Myocyte (in vitro differentiated cells): Measurements from ENCODE around the gene CEP112. TPM values are rescaled to one million over a fixed set of nuclear protein-coding genes. Genes with fewer than 3 reads are reported as not detected.
"Not testable (repeated sequence)": the region's sequence is repeated elsewhere in the genome, so short reads cannot be mapped to it uniquely, and the experiment has no call there.

Source experiments
- DNase-seq: peaks from one replicate; pipeline ENCODE4 v3.0.0-alpha.2; 2012; ENCODE audit warnings: low read depth
- total RNA-seq: library from RNA; depleted of rRNA; stranded (reverse); fragments of >200 nt; gene quantifications from 2 replicates; pipeline ENCODE4 v1.2.3, GENCODE V29; 2014

The CEP112 gene
- total RNA-seq, 1 donor from 2014 or later = 35.3 TPM

DNA sequence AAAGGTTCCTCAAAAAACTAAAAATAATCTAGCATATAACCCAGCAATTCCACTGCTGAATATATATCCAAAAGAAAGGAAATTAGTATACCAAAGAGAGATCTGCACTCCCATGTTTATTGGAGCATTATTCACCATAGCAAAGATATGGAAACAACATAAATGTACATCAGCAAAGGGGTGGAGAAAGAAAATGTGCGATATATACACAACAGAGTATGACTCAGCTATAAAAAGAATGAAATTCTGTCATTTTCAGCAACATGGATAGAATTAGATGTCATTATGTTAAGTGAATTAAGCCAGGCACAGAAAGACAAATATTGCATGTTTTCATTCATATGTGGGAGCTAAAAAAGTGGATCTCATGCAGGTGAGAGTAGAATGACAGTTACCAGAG, 350.8 kb downstream of the CEP112 start:
- DNase-seq = no peak

- not testable (repeated sequence) for DNase-seq
Observed at GRCh38 chr17:65837232-65837631, 354.7 kb downstream of the CEP112 start.

DNA sequence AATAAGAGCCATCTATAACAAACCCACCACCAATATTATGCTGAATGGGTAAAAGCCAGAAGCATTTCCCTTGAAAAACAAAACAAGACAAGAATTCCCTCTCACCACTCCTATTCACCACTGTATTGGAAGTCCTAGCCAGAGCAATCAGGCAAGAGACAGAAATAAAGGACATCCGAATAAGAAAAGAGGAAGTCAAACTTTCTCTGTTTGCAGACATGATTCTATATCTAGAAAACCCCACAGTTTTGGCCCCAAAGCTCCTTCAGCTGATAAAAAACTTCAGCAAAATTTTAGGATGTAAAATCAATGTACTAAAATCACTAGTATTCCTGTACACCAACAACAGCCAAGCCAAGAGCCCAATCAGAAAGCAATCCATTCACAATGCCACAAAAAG, 358.7 kb downstream of the CEP112 start:
- DNase-seq = no peak

DNA sequence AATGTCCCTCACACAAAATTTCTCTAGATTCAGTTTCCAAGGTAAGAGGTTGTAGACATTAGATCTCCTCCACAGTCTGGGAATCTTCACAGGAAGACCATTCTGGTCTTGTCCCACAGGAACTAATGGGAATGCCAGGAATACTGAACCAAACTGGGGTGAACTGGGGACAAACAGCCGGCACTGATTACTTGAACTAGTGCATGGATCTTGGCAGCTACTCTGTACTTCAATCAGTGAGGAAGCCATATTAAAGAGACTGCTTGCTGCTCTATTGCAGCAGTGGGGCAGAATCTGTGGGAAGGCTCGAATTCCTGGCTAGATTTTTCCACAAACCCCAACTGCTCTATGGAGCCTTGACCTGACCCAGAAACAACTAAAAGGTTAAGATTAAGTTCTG, 361.6 kb downstream of the CEP112 start:
- no peak for DNase-seq

DNA sequence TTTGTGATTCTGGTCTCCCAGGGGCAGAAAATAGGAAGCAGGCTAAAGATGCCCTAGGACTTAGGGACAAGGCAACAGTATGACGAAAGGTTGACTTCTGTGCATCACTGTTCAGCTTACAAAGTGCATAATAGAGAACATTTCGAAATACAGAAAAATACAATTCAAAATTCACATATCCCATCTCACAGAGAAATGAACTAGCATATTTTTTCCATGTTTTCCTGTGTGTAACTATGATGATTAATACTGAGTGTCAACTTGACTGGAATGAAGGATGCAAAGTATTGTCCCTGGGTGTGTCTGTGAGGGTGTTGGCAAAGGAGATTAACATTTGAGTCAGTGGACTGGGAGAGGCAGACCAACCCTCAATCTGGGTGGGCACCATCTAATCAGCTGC, 365.4 kb downstream of the CEP112 start:
- DNase-seq = not testable (repeated sequence)

DNA sequence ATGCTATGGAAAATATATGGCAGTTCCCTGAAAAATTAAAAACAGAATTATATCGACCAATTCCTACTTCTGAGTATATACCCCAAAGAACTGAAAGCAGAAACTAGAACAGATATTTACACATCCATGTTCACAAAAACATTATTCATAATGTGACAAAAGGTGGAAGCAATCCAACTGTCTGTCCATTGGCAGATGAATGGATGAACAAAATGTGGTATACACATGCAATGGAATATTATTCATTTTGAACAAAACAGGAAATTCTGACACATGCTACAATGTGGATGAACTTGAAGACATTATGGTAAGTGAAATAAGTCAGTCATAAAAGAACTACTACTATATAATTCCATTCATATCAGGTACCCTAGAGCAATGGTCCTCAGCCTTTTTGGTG, 367.0 kb downstream of the CEP112 start:
- no peak for DNase-seq

- DNase-seq = no peak
Observed at GRCh38 chr17:65823713-65824112, 368.2 kb downstream of the CEP112 start.

DNA sequence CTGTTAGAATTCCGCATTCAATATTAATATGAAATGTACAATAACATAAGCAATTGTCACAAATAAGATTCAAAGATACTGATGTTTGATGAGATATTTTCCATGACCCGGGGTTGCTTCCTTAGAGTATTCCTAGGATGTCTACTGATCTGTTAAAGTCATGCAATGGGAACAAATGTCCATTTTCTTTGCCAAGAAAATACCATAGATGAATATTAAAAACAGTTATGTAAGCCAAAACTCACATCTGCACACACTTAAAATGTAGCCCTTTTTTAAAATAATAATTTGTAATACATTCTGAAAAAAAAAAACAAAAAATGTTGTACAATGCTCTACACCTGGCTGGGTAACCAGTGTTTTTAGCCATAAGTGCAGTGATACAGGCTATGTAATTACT, 371.1 kb downstream of the CEP112 start:
- no peak for DNase-seq

GRCh38 chr17:65820306-65820705, 371.6 kb downstream of the CEP112 start:
- DNase-seq = no peak

- no peak for DNase-seq
Observed at GRCh38 chr17:65819810-65820209, 372.1 kb downstream of the CEP112 start.

GRCh38 chr17:65817951-65818350, 374.0 kb downstream of the CEP112 start:
- no peak for DNase-seq

DNA sequence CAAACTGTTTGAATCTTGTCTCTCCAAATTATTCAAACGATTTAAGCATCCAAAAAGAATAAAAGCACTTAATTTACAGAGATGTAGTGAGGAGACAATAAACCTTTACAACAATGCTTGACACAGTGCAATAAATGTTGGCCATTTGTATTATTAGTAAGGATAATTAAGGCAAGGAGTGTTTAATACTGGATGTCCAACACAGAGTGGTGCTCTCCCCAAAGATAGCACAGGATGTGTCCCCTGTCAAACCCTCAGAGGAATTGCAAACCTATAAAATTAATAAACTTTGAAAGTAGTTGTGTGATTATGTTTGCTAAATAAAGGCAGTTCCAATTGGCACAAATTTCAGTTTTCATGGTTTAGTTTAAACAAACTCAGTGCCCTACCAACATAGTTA, 377.5 kb downstream of the CEP112 start:
- DNase-seq = no peak

DNA sequence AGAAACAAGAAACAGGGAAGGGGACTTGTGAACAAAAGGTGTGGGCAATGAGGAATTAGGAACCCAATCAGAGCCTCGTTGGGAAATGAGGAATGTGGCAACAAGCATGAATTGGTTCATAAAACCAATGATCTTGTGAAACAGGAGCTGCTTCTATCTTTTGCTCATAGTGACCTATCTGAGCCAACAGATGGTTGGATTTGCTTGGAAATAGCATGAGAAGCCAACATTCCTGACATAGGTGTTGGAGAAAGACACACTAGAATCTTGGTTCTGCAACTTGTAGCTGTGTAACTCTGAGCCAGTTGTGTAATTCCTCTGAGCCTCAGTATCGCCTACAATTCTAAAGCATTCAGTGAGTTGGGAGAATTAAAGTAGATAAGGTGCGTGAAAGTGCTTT, 378.6 kb downstream of the CEP112 start:
- no peak for DNase-seq

DNA sequence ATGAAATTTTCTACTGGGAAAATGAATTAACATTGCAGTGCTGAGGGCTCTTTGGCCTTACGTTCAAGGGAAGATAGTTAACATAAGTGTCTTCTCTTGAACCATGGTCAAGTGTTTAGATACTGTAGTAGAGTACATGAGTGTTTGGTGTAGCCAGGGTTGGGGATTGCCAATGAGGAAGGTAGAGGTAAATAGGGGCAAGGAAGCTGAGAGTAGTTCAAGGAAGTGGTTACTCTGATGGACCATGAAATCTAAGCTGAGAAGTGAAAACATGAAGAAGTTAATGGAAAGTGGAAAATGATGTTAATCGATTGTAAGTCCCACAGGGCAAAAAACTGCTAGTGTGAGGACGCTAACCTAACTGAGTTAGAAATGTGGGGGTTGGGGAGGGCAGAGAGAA, 380.9 kb downstream of the CEP112 start:
- DNase-seq = no peak

DNA sequence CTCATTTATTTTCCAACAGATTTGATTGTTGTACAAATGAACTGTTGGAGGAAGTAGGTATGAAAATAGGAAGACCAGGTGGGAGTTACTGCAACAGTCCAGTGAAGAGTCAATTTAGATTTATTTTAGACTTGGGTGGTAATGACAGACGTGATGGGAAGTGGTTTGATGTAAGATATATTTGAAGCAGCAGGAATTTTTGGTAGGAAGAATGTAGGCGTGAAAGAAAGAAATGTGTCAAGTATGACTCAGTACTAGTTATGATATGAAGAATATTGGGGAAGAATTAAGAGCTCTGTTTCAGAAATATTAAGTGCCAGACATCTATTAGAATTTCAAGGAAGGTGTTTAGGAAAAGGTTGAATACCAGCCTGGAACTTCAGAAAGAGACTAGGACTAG, 382.6 kb downstream of the CEP112 start:
- DNase-seq = peak; percentile 24

- not testable (repeated sequence) for DNase-seq
Observed at GRCh38 chr17:65808566-65808965, 383.4 kb downstream of the CEP112 start.

- DNase-seq = no peak
Observed at GRCh38 chr17:65807361-65807760, 384.6 kb downstream of the CEP112 start.

DNA sequence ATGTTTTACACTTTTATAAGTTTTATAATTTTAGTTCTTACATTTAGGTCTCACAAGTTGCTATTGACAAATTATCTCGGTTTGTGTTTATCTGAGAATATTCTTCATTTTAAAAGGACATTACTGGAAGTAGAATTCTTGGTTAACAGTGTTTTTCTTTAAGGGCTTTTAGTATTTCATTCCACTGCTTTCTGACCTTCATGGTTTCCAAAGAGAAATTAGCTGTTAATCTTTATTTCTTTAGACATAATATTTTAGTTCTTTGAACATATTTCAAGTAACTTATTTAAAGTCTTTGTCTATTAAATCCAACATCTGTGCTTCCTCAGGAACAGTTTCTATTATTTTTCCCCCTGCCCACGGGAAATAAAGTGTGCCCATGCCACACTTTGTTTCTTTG, 390.4 kb downstream of the CEP112 start:
- no peak for DNase-seq

- no peak for DNase-seq
Observed at GRCh38 chr17:65800655-65801054, 391.3 kb downstream of the CEP112 start.

DNA sequence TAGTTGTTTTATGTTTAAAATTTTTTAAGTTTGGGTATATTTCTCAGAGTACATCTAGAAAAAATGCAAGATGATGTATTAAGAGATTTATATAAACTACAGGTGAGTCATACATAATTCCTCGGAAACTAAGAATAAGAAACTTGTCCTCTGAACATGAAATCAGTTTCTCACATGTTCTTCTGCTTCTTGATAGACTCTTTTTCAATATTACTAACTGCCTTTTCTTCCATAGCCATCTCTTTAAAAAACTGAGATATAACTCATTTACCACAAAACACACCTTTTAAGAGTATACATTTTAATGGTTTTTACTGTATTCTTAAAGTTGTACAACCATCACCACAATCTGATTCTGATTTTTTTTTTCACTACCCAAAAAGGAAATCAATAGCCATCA, 392.1 kb downstream of the CEP112 start:
- no peak for DNase-seq

DNA sequence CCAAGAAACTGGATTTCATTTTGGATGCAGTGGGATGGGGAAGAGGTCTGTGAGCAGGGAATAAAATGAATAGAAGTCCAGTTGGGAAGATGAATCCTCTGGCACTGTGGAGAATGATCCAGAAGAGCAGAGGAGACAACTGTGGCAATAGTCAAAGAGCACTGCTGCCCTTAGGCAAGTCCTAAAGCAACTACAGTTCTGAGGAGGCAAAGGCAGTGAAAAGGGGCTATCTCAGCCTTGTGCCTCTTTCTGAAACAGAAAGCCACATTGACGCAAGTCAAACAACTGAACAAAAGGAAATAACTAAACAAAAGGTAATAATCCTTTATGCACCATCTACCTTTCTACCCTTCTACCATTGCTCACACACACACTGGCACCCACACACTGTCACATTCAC, 392.5 kb downstream of the CEP112 start:
- no peak for DNase-seq

- no peak for DNase-seq
Observed at GRCh38 chr17:65797809-65798208, 394.1 kb downstream of the CEP112 start.

DNA sequence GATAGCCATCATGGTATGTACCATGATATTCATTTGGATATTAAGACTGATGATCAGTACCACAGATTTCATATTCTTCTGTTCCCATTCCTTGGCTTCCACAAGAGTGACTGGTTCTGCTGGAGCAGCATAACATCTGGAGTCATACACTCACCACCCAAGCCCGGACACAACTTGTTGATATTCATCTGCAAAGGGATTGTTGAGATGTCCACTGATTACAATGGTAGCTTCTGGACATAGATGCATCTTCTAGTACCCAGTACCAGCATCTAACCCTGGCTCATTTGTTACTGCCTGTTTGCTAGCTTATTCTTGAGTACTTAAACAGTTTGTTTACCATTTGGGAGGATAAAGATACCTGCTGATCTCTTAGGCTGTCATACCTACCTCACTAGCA, 394.8 kb downstream of the CEP112 start:
- no peak for DNase-seq

DNA sequence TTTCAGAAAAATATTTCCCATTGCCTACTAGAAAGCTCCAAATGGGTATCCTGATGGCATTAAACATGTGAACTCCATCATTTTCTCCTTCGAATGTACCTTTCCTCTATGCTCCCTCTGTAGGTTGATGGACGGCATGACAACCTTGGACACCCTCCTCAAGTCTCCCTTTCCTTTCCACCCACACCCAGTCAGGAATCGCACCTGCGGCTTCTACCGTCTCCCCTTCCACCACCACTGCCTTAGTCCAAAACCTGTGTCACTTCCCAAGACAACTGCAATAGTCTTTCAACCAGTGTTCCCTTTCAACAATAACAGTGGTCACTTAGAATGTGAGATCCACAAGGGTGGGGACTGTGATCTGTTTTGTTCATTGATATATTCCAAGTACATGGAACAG, 397.4 kb downstream of the CEP112 start:
- DNase-seq = peak; percentile 22
